H9 (cell line): Measurements from ENCODE around the gene NRBF2. TPM values are rescaled to one million over a fixed set of nuclear protein-coding genes. Genes with fewer than 3 reads are reported as not detected.

Experiments
- DNase-seq: peaks from one replicate; pipeline ENCODE4 v3.0.0-alpha.2; 2017
- H2AFZ ChIP-seq: one replicate; pipeline ENCODE4 v1.6.1; 2013; ENCODE audit warnings: mild to moderate bottlenecking, low read length, control low read depth, moderate library complexity
- H2AK5ac ChIP-seq: 2 replicates; pipeline ENCODE4 v1.6.1; 2013; ENCODE audit warnings: low read length, control low read depth, mixed read lengths; ENCODE audit not compliant: insufficient read length
- H2BK120ac ChIP-seq: one replicate; pipeline ENCODE4 v1.6.1; 2013; ENCODE audit warnings: low read depth, mild to moderate bottlenecking, low read length, control low read depth, inconsistent platforms; ENCODE audit not compliant: poor library complexity, severe bottlenecking
- H2BK12ac ChIP-seq: 2 replicates; pipeline ENCODE4 v1.6.1; 2013; ENCODE audit warnings: low read length, control low read depth, mixed read lengths, low read depth; ENCODE audit not compliant: insufficient read length
- H2BK15ac ChIP-seq: 2 replicates; pipeline ENCODE4 v1.6.1; 2013; ENCODE audit warnings: low read depth, low read length, control low read depth
- H2BK20ac ChIP-seq: one replicate; pipeline ENCODE4 v1.6.1; 2013; ENCODE audit warnings: low read depth, mild to moderate bottlenecking, low read length, control low read depth, inconsistent platforms; ENCODE audit not compliant: poor library complexity, severe bottlenecking
- H2BK5ac ChIP-seq: 2 replicates; pipeline ENCODE4 v1.6.1; 2013; ENCODE audit warnings: low read length, control low read depth, mixed read lengths; ENCODE audit not compliant: insufficient read length
- H3K14ac ChIP-seq: 2 replicates; pipeline ENCODE4 v1.6.1; 2013; ENCODE audit warnings: low read length, control low read depth; ENCODE audit not compliant: insufficient read depth
- H3K18ac ChIP-seq: 2 replicates; pipeline ENCODE4 v1.6.1; 2013; ENCODE audit warnings: low read depth, mild to moderate bottlenecking, mixed read lengths, low read length, control low read depth; ENCODE audit not compliant: insufficient read length
- H3K23ac ChIP-seq: 2 replicates; pipeline ENCODE4 v1.6.1; 2013; ENCODE audit warnings: low read length, control low read depth, mixed read lengths, low read depth; ENCODE audit not compliant: insufficient read length
- H3K23me2 ChIP-seq: 2 replicates; pipeline ENCODE4 v1.6.1; 2013; ENCODE audit warnings: low read depth, mild to moderate bottlenecking, mixed read lengths, low read length, control low read depth; ENCODE audit not compliant: insufficient read length, poor library complexity, severe bottlenecking
- H3K27ac ChIP-seq: 2 replicates; pipeline ENCODE4 v1.5.1; 2013; ENCODE audit warnings: low read length, control low read depth, mixed read lengths, low read depth; ENCODE audit not compliant: insufficient read length
- H3K27me3 ChIP-seq: 2 replicates; pipeline ENCODE4 v1.6.1; 2013; ENCODE audit warnings: low read length, control low read depth, inconsistent platforms; ENCODE audit not compliant: insufficient read depth
- H3K4ac ChIP-seq: 2 replicates; pipeline ENCODE4 v1.6.1; 2013; ENCODE audit warnings: low read depth, mild to moderate bottlenecking, control low read depth, inconsistent platforms, low read length, moderate library complexity
- H3K4me1 ChIP-seq: 2 replicates; pipeline ENCODE4 v1.6.1; 2013; ENCODE audit warnings: low read length, control low read depth, inconsistent platforms; ENCODE audit not compliant: insufficient read depth
- H3K4me2 ChIP-seq: 2 replicates; pipeline ENCODE4 v1.6.1; 2013; ENCODE audit warnings: low read length, control low read depth, mixed read lengths; ENCODE audit not compliant: insufficient read length, insufficient read depth
- H3K56ac ChIP-seq: 2 replicates; pipeline ENCODE4 v1.6.1; 2013; ENCODE audit warnings: low read depth, mild to moderate bottlenecking, mixed read lengths, low read length, control low read depth; ENCODE audit not compliant: insufficient read length
- H3K79me1 ChIP-seq: 2 replicates; pipeline ENCODE4 v1.6.1; 2013; ENCODE audit warnings: low read depth, mild to moderate bottlenecking, moderate library complexity, low read length, control low read depth, inconsistent platforms; ENCODE audit not compliant: insufficient read depth, poor library complexity, severe bottlenecking
- H3K79me2 ChIP-seq: 2 replicates; pipeline ENCODE4 v1.6.1; 2013; ENCODE audit warnings: low read length, control low read depth, inconsistent platforms; ENCODE audit not compliant: insufficient read depth
- H3K9ac ChIP-seq: 2 replicates; pipeline ENCODE4 v1.6.1; 2013; ENCODE audit warnings: low read length, control low read depth, mixed read lengths; ENCODE audit not compliant: insufficient read length; ENCODE audit errors: extremely low read depth
- H3K9me3 ChIP-seq: one replicate; pipeline ENCODE4 v1.6.1; 2013; ENCODE audit warnings: low read depth, low read length, inconsistent platforms; ENCODE audit not compliant: control insufficient read depth
- H3T11ph ChIP-seq: one replicate; pipeline ENCODE4 v1.6.1; 2013; ENCODE audit warnings: mild to moderate bottlenecking, low read length, control low read depth, inconsistent platforms
- H4K20me1 ChIP-seq: one replicate; pipeline ENCODE4 v1.6.1; 2013; ENCODE audit not compliant: control insufficient read depth, insufficient read length, insufficient read depth
- H4K5ac ChIP-seq: 2 replicates; pipeline ENCODE4 v1.6.1; 2013; ENCODE audit warnings: low read depth, mild to moderate bottlenecking, mixed read lengths, low read length, control low read depth; ENCODE audit not compliant: insufficient read length
- H4K8ac ChIP-seq: replicated peaks from 2 replicates; pipeline ENCODE4 v1.6.1; 2013; ENCODE audit warnings: low read length, control low read depth, mixed read lengths, low read depth; ENCODE audit not compliant: insufficient read length
- H4K91ac ChIP-seq: 2 replicates; pipeline ENCODE4 v1.6.1; 2013; ENCODE audit warnings: low read depth, mild to moderate bottlenecking, moderate library complexity, mixed read lengths, low read length, control low read depth; ENCODE audit not compliant: insufficient read length
- H3K27ac Mint-ChIP-seq, 3 experiments: 2 replicates in 2 of 3; 3 replicates in 1 of 3; pipeline ENCODE4 v1.8.0; 2020 to 2021; ENCODE audit warnings: mixed read lengths in 3 of 3, mild to moderate bottlenecking in 1 of 3, moderate library complexity in 1 of 3
- H3K27me3 Mint-ChIP-seq: 2 replicates; pipeline ENCODE4 v1.8.0; 2021; ENCODE audit warnings: low read depth, mild to moderate bottlenecking, moderate library complexity, mixed read lengths
- H3K36me3 Mint-ChIP-seq, 3 experiments: 2 replicates in 2 of 3; 3 replicates in 1 of 3; pipeline ENCODE4 v1.8.0; 2020 to 2021; ENCODE audit warnings: low read depth in 3 of 3, mixed read lengths in 3 of 3; ENCODE audit not compliant: insufficient read depth in 1 of 3
- H3K4me1 Mint-ChIP-seq, 2 experiments: 2 replicates each; pipeline ENCODE4 v1.8.0; 2020; ENCODE audit warnings: mixed read lengths in 2 of 2
- H3K4me3 Mint-ChIP-seq, 2 experiments: 2 replicates in 1 of 2; 3 replicates in 1 of 2; pipeline ENCODE4 v1.8.0; 2020 to 2021; ENCODE audit warnings: mild to moderate bottlenecking in 2 of 2, mixed read lengths in 2 of 2, moderate library complexity in 1 of 2
- H3K9me3 Mint-ChIP-seq, 2 experiments: 2 replicates in 1 of 2; 3 replicates in 1 of 2; pipeline ENCODE4 v1.8.0; 2020; ENCODE audit warnings: mild to moderate bottlenecking in 2 of 2, mixed read lengths in 2 of 2, moderate library complexity in 1 of 2
- CTCF ChIP-seq: fragments of 200-600 bp; sonication (generic); conservative IDR thresholded peaks from 3 replicates; pipeline ENCODE4 v1.8.0; 2021; ENCODE audit warnings: antibody characterized with exemption, mild to moderate bottlenecking
- WGBS: extraction: QIAGEN DNeasy Blood & Tissue Kit; methylation state at CpG from one replicate; pipeline ENCODE4 v1.1.7; 2013; ENCODE audit warnings: missing lambda C conversion rate, low lambda C conversion rate, mixed read lengths; ENCODE audit not compliant: insufficient read length; ENCODE audit errors: extremely low coverage; 5-methylcytosine and 5-hydroxymethylcytosine counted together
- total RNA-seq: library from RNA; stranded (reverse); gene quantifications from 2 replicates; pipeline ENCODE4 v1.2.1, GENCODE V29; 2021

The NRBF2 gene
- total RNA-seq, 1 experiment from 2014 or later: 30.1 TPM

GRCh38 chr10:63114031-63114814 lies 18.9 kb upstream of the NRBF2 start:
- Histone ChIP-seq H3K27me3 (no peaks in the 10 kb centered on the region), H4K20me1 (no peaks in the 10 kb centered on the region), H3K9ac (no peak overlapping the region), H3K18ac (no peak overlapping the region), H3K4ac (no peak overlapping the region), H3K23ac (no peak overlapping the region), H3T11ph (no peak overlapping the region), H2BK5ac (no peak overlapping the region), H3K4me2 (no peak overlapping the region), H3K9me3 (no peaks in the 10 kb centered on the region), H4K8ac (no peak overlapping the region), H4K5ac (no peak overlapping the region), H2BK15ac (no peak overlapping the region), H2AK5ac (no peak overlapping the region), H3K14ac (no peak overlapping the region), H3K27ac (no peak overlapping the region), H3K56ac (no peak overlapping the region), H2BK12ac (no peak overlapping the region), H2BK20ac (no peak overlapping the region), H4K91ac (no peak overlapping the region), H3K23me2 (no peaks in the 10 kb centered on the region), H3K4me1 (no peaks in the 10 kb centered on the region), H2BK120ac (no peak overlapping the region), H3K79me2 (no peaks in the 10 kb centered on the region), H3K79me1 (no peaks in the 10 kb centered on the region), H2AFZ (no peak overlapping the region)
- Mint-ChIP-seq H3K4me1 (peaks cover 3% of the 10 kb centered on the region in 2 experiments; a peak in 2 of 4 replicates), H3K36me3 (no peaks in the 10 kb centered on the region), H3K9me3 (no peaks in the 10 kb centered on the region), H3K27me3 (no peaks in the 10 kb centered on the region), H3K4me3 (no peak overlapping the region), H3K27ac (no peak overlapping the region)
- DNase-seq: no peak
- TF ChIP-seq CTCF: no peak
- no CpG with 5 or more reads among the region's 4 CpGs for whole genome bisulfite sequencing
